Measurements from ENCODE around the gene RBM42.

DNA sequence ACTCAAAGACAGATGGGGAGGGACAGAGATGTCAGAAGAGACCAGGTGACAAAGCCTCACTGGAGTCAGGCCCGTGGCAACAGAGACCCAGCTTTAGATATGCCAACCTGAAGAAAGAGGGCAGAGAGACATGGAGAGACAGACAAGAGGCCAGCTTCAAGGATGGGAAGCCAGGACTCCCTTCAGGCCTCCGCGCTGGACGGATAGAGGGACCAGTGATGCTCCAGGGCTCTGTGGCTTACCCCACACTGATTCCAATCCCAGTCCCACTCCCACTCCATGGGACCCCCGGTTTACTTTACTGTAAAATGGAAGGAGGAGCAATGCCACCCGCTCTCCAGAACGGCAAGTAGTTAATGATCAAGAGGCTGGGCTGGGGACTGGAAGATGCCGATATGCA, 11.0 kb downstream of the RBM42 start:
- TF ChIP-seq, protein P1, sequence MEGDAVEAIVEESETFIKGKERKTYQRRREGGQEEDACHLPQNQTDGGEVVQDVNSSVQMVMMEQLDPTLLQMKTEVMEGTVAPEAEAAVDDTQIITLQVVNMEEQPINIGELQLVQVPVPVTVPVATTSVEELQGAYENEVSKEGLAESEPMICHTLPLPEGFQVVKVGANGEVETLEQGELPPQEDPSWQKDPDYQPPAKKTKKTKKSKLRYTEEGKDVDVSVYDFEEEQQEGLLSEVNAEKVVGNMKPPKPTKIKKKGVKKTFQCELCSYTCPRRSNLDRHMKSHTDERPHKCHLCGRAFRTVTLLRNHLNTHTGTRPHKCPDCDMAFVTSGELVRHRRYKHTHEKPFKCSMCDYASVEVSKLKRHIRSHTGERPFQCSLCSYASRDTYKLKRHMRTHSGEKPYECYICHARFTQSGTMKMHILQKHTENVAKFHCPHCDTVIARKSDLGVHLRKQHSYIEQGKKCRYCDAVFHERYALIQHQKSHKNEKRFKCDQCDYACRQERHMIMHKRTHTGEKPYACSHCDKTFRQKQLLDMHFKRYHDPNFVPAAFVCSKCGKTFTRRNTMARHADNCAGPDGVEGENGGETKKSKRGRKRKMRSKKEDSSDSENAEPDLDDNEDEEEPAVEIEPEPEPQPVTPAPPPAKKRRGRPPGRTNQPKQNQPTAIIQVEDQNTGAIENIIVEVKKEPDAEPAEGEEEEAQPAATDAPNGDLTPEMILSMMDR (IDR thresholded peaks at IDR 0.05) = no peak
- TF ChIP-seq POLR2A (IDR thresholded peaks at IDR 0.05; ENCODE audit: low read depth) = no peak
